Colonic mucosa (tissue), 4 donors: ENCODE data around the gene TRMT2A. TPM values are rescaled to one million over a fixed set of nuclear protein-coding genes. Genes with fewer than 3 reads are reported as not detected.

Experiments used
- DNase-seq: peaks from one replicate; pipeline ENCODE4 v3.0.0-alpha.2; 2020
- H3K27ac ChIP-seq: fragments of 200-600 bp; one replicate; pipeline ENCODE4 v1.8.0; 2021
- H3K27me3 ChIP-seq: fragments of 200-600 bp; one replicate; pipeline ENCODE4 v1.8.0; 2021
- H3K36me3 ChIP-seq: fragments of 200-600 bp; one replicate; pipeline ENCODE4 v1.8.0; 2021
- H3K4me1 ChIP-seq: fragments of 200-600 bp; one replicate; pipeline ENCODE4 v1.8.0; 2021; ENCODE audit warnings: mild to moderate bottlenecking
- H3K4me3 ChIP-seq: fragments of 200-600 bp; one replicate; pipeline ENCODE4 v1.8.0; 2021
- H3K9ac ChIP-seq, 2 donors: one replicate each; pipeline ENCODE4 v1.7.0; 2013; ENCODE audit warnings: control low read depth in 2 of 2, low read depth in 2 of 2, low read length in 2 of 2
- H3K9me3 ChIP-seq: fragments of 200-600 bp; one replicate; pipeline ENCODE4 v1.8.0; 2021
- intact Hi-C: fragments of 100-400 bp; cut with DNase I; formaldehyde crosslinking; loops from one replicate; pipeline ENCODE4 v1.14.1; 2022
- total RNA-seq, 2 donors: library from RNA; stranded (reverse); fragmentation: NEBNext Ultra II Directional in 1 of 2; extraction: Animal tissue kit (Norgen Biotek cat#: 25700) in 1 of 2; gene quantifications; one replicate each; pipeline ENCODE4 v1.2.1, GENCODE V29; 2021
- TF ChIP-seq, protein P1 (sequence below): fragments of 200-600 bp; IDR thresholded peaks from one replicate; pipeline ENCODE4 v1.8.0; 2022; ENCODE audit warnings: antibody characterized with exemption, mild to moderate bottlenecking
- donor health status: healthy.
- donor health status: DM: no; HTN: no; CAD: no.
- donor health status: DM: no; HTN: no; CAD: no.

Gene TRMT2A
- total RNA-seq, 2 donors from 2014 or later: 31.9 to 63.6 TPM

DNA sequence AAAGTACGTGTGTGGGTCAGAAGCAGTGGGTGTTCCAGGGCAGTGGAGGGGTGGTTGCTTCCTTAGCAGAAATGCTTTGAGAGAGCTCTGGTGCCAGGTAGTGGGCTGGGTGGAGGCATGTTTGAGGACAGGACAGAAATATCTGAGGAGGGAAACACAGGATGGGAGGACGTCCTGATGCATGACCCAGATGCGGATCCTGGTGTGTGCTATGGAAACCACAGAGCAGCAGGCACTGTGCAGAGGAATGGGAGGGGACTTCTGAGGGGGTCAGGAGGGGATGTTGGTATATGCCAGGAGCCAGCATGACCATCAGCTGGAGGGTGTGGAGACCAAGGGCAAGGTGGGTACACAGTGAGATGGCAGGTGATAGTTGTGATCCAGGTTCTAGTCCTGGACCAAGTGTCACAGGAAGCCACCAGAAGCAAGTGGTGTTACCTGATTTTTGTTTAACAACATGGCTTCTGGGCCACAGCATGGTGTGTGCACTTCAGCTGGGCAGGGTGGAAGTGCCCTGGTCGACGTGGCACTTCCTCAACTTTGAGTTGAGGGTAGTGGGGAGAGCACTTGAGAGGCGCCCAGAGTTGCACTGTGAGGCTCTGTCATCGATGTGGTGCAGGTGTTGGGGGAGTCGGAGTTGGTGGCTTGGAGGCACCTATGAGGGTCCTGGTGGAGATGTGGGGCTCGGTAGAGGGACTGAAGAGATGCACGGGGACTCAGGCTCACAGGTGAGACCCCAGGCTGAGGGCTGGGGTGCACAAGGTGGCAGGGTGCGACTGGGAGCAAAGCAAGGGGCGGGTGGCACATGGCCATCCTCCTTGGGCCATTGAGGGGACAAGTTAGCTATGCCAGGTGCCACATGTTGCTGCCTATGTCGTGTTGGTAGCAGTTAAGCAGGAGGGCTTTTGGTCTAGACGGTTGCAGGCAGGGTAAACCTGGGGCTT lies 29.4 kb downstream of the TRMT2A start:
- DNase-seq: no peak
- Histone ChIP-seq H3K27ac (no peak overlapping the region), H3K27me3 (no peaks in the 10 kb centered on the region), H3K9me3 (no peaks in the 10 kb centered on the region), H3K4me3 (no peak overlapping the region), H3K36me3 (peaks cover 27% of the 10 kb centered on the region), H3K4me1 (peaks cover 2% of the 10 kb centered on the region), H3K9ac (no peak overlapping the region)
- TF ChIP-seq, protein P1, sequence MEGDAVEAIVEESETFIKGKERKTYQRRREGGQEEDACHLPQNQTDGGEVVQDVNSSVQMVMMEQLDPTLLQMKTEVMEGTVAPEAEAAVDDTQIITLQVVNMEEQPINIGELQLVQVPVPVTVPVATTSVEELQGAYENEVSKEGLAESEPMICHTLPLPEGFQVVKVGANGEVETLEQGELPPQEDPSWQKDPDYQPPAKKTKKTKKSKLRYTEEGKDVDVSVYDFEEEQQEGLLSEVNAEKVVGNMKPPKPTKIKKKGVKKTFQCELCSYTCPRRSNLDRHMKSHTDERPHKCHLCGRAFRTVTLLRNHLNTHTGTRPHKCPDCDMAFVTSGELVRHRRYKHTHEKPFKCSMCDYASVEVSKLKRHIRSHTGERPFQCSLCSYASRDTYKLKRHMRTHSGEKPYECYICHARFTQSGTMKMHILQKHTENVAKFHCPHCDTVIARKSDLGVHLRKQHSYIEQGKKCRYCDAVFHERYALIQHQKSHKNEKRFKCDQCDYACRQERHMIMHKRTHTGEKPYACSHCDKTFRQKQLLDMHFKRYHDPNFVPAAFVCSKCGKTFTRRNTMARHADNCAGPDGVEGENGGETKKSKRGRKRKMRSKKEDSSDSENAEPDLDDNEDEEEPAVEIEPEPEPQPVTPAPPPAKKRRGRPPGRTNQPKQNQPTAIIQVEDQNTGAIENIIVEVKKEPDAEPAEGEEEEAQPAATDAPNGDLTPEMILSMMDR: no peak
- intact Hi-C loops: no loop called here

DNA sequence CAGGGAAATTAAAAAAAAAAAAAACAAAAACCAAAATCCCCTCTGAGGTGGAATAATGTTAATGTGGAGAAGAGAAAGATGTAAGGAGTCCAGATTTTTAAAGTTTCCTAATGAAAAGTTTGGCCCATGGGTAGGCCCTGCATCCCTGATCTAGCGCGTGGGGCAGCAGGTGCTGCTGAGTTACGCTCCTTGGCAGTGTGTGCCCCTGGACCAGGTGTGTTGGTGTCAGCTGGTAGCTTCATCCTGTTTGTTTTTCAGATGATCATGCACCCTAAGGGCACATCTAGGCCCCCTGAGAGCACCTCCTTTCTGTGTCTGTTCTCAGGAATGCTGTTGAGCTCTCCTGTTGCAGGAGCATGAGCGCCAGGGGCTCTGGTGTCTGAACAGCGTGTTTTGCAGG lies 30.3 kb downstream of the TRMT2A start:
- H3K27me3 ChIP-seq: no peaks in the 10 kb centered on the region
- no peak overlapping the region for H3K4me3 ChIP-seq
- TF ChIP-seq, protein P1: no peak
- no peak overlapping the region for H3K27ac ChIP-seq
- H3K9ac ChIP-seq: no peak overlapping the region
- no peaks in the 10 kb centered on the region for H3K9me3 ChIP-seq
- H3K36me3 ChIP-seq: peaks cover 24% of the 10 kb centered on the region
- DNase-seq: no peak
- intact Hi-C loops: no loop called here
- H3K4me1 ChIP-seq: peaks cover 5% of the 10 kb centered on the region

DNA sequence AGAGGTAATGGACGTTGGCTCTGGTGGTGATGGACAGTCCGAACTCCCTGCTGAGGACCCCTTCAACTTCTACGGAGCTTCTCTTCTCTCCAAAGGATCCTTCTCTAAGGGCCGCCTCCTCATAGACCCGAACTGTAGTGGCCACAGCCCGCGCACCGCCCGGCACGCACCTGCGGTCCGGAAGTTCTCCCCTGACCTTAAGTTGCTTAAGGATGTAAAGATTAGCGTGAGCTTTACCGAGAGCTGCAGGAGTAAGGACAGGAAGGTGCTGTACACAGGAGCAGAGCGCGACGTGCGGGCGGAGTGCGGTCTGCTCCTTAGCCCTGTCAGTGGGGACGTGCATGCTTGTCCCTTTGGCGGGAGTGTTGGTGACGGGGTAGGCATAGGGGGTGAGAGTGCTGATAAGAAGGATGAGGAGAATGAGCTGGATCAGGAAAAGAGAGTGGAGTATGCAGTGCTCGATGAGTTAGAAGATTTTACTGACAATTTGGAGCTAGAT lies 30.9 kb downstream of the TRMT2A start:
- Histone ChIP-seq H3K4me3 (no peak overlapping the region), H3K27me3 (no peaks in the 10 kb centered on the region), H3K27ac (no peak overlapping the region), H3K9ac (no peak overlapping the region), H3K4me1 (peaks cover 5% of the 10 kb centered on the region), H3K9me3 (no peaks in the 10 kb centered on the region), H3K36me3 (peaks cover 23% of the 10 kb centered on the region)
- TF ChIP-seq, protein P1: no peak
- intact Hi-C loops: no loop called here
- DNase-seq: no peak

DNA sequence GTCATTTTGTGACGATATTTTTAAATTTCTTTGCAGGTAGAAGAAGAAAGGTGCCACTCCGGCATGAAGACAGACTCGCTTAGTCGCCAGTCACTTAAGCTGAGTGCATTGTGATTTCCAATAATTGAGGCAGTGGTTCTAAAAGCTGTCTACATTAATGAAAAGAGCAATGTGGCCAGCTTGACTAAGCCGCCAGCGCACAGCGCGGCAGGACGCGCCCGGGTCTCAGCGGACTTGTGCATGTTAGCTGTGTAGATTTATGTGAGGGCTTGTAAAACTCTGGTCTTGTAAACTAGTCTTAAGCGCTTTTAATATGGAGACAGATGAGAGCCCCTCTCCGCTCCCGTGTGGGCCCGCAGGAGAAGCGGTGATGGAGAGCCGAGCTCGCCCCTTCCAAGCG lies 31.4 kb downstream of the TRMT2A start:
- peaks cover 5% of the 10 kb centered on the region for H3K4me1 ChIP-seq
- intact Hi-C loops: no loop called here

More for the DNA sequence above, 31.4 kb downstream of the TRMT2A start:
- no peak overlapping the region for H3K4me3 ChIP-seq
- H3K27ac ChIP-seq: no peak overlapping the region
- H3K36me3 ChIP-seq: peaks cover 23% of the 10 kb centered on the region
- no peaks in the 10 kb centered on the region for H3K9me3 ChIP-seq
- DNase-seq: no peak
- H3K27me3 ChIP-seq: no peaks in the 10 kb centered on the region
- TF ChIP-seq, protein P1: no peak
- no peak overlapping the region for H3K9ac ChIP-seq
